GM12864 (cell line): Measurements from ENCODE around the gene TM4SF18.
"Not testable (repeated sequence)": the region's sequence is repeated elsewhere in the genome, so short reads cannot be mapped to it uniquely, and the experiment has no call there.

Source experiments
- DNase-seq: peaks from one replicate; pipeline ENCODE4 v3.0.0-alpha.2; 2011; ENCODE audit warnings: low read depth
- H3K4me3 ChIP-seq: 2 replicates; pipeline ENCODE4 v1.5.1; 2011; ENCODE audit warnings: mild to moderate bottlenecking, low read depth, low read length, control low read depth
- TF ChIP-seq, protein P1 (sequence below): IDR thresholded peaks from 2 replicates; pipeline ENCODE4 v1.5.1; 2011; ENCODE audit warnings: low read depth, mild to moderate bottlenecking, moderate library complexity, low read length, control low read depth, inconsistent platforms; ENCODE audit errors: missing control alignments

The TM4SF18 gene, protein sequence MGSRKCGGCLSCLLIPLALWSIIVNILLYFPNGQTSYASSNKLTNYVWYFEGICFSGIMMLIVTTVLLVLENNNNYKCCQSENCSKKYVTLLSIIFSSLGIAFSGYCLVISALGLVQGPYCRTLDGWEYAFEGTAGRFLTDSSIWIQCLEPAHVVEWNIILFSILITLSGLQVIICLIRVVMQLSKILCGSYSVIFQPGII

DNA sequence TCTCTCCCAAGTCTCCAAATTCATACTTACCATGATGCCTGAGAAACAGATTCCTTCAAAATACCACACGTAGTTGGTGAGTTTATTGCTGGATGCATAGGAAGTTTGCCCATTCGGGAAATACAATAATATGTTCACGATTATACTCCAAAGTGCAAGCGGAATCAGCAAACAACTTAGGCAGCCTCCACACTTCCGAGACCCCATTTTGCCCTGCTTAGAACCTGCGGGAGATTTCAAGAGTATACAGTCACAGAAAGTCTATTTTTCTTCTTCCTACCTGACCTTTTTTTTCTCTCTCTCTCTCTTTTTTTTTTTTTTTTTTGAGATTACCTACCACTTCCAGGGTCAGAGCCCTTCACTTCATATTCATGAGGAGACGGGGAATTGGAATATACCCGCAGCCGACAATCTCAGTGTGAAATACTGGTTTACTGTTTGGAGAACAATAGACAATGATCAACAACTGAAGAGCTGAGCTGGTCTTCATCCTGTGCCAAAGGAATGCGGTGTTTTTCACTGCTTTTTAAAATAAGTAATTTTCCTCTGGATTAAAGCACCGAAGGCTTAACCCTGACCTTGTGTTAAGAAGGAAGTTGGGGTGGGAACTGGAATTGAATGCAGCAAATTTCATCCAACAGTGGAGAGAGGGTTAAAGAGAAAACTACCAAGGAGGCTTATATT, at the start of gene TM4SF18:
TSS of gene TM4SF18 (minus strand) at position 461 of the 684 bp plus-strand sequence. CDS start at position 207, 254 bp downstream.
- no peak for DNase-seq
- TF ChIP-seq, protein P1, sequence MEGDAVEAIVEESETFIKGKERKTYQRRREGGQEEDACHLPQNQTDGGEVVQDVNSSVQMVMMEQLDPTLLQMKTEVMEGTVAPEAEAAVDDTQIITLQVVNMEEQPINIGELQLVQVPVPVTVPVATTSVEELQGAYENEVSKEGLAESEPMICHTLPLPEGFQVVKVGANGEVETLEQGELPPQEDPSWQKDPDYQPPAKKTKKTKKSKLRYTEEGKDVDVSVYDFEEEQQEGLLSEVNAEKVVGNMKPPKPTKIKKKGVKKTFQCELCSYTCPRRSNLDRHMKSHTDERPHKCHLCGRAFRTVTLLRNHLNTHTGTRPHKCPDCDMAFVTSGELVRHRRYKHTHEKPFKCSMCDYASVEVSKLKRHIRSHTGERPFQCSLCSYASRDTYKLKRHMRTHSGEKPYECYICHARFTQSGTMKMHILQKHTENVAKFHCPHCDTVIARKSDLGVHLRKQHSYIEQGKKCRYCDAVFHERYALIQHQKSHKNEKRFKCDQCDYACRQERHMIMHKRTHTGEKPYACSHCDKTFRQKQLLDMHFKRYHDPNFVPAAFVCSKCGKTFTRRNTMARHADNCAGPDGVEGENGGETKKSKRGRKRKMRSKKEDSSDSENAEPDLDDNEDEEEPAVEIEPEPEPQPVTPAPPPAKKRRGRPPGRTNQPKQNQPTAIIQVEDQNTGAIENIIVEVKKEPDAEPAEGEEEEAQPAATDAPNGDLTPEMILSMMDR: no peak
- no peak within 1 kb of the TSS for H3K4me3 ChIP-seq

DNA sequence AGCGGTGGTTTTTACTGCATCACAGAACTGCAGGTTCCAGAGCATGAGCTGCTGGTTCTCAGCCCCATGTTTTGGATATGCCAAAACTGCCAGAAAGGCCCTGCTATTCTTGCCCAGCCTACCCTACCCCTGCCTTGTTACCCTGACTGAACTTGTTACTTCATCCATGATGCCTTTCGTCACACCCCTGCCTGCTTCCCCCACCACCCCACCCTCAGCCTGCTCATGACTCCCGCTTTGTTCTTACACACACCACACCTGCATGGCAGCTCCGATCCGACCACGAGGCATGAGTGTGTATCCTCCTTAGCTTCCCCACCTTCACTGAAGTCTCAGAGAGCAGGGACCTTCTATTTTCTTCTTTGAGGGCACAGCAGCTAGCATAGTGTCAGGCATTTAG, 49.1 kb upstream of the TM4SF18 start:
- DNase-seq: no peak
- TF ChIP-seq, protein P1: no peak

DNA sequence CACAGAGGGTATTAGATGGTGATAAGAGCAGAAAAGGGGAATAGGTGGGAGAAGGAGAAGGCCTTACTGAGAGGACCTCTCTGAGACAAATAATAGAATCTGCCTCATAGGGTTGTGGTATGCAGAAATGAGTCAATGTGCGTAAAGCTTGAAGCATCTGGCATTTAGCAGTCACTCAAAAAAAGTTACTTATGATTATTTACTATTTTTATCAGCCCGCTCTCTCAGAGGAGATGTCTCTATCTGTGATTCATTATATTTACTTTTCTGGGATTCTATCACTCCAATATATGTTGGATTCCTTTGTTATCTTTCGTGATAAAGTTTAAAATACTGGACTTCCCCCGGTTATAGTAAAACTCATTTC, 48.6 kb upstream of the TM4SF18 start:
- TF ChIP-seq, protein P1: no peak
- DNase-seq: no peak
- no peak overlapping the region for H3K4me3 ChIP-seq

More for the DNA sequence above, 49.1 kb upstream of the TM4SF18 start:
- no peak overlapping the region for H3K4me3 ChIP-seq

DNA sequence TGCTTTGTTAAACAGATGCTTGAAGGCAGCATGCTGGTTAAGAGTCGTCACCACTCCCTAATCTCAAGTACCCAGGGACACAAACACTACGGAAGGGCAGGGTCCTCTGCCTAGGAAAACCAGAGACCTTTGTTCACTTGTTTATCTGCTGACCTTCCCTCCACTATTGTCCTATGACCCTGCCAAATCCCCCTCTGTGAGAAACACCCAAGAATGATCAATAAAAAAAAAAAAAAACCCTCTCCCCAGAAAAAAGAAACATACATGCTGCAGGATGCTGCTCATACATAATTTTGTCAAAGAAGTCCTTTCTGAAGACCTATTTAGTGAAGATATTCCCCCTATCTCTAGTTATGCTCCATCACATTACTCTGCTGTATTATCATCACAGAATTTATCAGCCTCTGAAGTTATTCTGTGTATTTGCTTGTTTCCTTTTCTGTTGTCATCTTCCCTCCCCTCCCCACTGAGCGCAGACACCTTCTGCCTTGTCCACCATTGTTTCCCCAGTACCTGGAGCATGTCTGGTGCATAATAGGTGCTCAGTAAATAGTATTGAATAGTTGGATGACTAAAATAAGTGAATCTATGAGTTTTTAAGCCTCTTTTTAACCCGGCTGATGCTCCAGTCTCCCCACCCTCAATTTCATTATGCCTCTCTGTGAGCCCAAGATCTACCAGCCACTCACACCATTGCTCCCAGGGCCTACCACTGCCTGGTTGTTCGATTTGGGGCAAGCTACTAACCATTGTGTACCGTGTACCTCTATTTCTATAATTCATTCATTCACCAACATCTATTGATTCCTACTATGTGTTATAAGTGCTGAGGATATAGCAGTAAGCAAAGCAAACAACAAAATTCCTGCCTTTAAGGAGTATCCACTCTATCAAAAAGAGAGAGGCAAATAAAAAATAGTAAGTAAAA, 48.0 kb upstream of the TM4SF18 start:
- no peak overlapping the region for H3K4me3 ChIP-seq
- TF ChIP-seq, protein P1: no peak
- no peak for DNase-seq

DNA sequence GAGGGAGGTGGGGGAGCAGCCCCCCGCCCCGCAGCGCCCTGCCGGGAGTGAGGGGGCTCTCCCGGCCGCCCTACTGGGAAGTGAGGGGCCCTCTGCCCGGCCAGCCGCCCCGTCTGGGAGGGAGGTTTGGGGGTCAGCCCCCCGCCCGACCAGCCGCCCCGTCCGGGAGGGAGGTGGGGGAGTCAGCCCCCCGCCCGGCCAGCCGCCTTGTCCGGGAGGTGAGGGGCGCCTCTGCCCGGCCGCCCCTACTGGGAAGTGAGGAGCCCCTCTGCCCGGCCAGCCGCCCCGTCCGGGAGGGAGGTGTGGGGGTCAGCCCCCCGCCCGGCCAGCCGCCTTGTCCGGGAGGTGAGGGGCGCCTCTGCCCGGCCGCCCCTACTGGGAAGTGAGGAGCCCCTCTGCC, 46.8 kb upstream of the TM4SF18 start:
- not testable (repeated sequence) for H3K4me3 ChIP-seq, DNase-seq

DNA sequence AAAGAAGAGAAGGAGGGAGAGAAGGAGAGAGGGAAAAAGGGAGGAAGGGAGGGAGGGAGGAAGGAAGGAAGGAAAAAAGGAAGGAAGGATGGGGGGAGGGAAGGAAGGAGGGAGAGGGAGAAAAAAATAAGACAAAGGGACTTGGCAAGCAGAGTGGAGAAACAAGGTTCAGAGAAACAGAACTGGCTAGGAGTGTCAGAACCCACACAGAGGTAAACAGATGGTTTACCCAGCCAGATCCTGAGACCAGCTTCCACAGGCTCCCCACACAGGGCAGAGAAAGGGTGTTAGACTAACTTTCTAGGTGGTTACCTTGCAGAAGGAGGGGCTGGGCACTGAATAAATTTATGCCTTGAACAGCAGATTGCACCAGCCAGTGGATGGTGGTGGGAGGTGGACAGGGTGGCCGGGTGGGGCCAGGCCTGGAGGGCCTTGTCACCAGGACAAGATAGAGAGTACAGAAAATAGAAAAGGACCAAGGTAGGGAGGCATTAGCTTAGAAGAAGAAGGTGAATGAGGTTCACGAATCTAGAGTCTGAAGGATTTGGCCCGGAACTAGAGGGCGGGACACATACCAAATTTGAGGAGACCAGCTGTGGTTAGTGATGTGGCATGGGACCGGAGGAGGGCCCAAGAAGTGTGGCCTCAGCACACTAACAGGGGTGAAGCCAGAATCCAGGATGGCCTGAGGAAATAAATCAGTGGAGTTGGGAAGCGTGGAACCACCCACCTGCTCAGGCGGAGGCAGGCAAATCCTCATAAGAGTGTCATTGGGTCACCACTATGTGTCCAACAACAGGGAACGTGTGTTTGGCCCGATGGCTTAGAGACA, 45.3 kb upstream of the TM4SF18 start:
- no peak overlapping the region for H3K4me3 ChIP-seq

More for the DNA sequence above, 45.3 kb upstream of the TM4SF18 start:
- DNase-seq: no peak
- TF ChIP-seq, protein P1: no peak
